H1 (cell line): Measurements from ENCODE around the gene GRIK2. TPM values are rescaled to one million over a fixed set of nuclear protein-coding genes. Genes with fewer than 3 reads are reported as not detected.

ENCODE experiments used
- CTCF ChIA-PET: fragments of 300-600 bp; sonication (Branson Sonifier 250); formaldehyde crosslinking; loops from one replicate; lab custom pipeline; 2021; ENCODE audit not compliant: partially characterized antibody; lab: Charles Lee
- POLR2A ChIA-PET: fragments of 300-600 bp; sonication (Branson Sonifier 250); formaldehyde crosslinking; loops from one replicate; lab custom pipeline; 2021; ENCODE audit warnings: inconsistent platforms; ENCODE audit not compliant: partially characterized antibody; lab: Charles Lee
- DNase-seq, 2 experiments: peaks; one replicate each; pipeline versions ENCODE4 v3.0.0 to v3.0.0-alpha.2; 2010 to 2022; ENCODE audit warnings: low spot score in 2 of 2, low read depth in 1 of 2, mixed read lengths in 1 of 2
- FAIRE-seq: peaks from 2 replicates; lab custom pipeline; 2011; peaks lifted over from hg19 to GRCh38; lab: Jason Lieb, UNC
- H2AFZ ChIP-seq: 2 replicates; pipeline ENCODE4 v1.8.1; 2012; ENCODE audit warnings: low read length, inconsistent platforms
- H2AK5ac ChIP-seq: 2 replicates; pipeline ENCODE4 v1.6.1; 2013; ENCODE audit warnings: low read depth, low read length
- H2BK120ac ChIP-seq: replicated peaks from 2 replicates; pipeline ENCODE3; 2013; ENCODE audit warnings: low read depth, low read length, inconsistent platforms
- H2BK12ac ChIP-seq: 2 replicates; pipeline ENCODE4 v1.6.1; 2013; ENCODE audit warnings: low read depth, low read length
- H2BK15ac ChIP-seq: 2 replicates; pipeline ENCODE4 v1.6.1; 2013; ENCODE audit warnings: low read length
- H2BK20ac ChIP-seq: 2 replicates; pipeline ENCODE4 v1.6.1; 2013; ENCODE audit warnings: low read length
- H2BK5ac ChIP-seq: 2 replicates; pipeline ENCODE4 v1.6.1; 2013; ENCODE audit warnings: low read depth, low read length
- H3K14ac ChIP-seq: 2 replicates; pipeline ENCODE4 v1.6.1; 2013; ENCODE audit warnings: inconsistent platforms; ENCODE audit not compliant: insufficient read length
- H3K18ac ChIP-seq: 2 replicates; pipeline ENCODE4 v1.6.1; 2013; ENCODE audit warnings: low read length; ENCODE audit errors: extremely low read depth
- H3K23ac ChIP-seq: 2 replicates; pipeline ENCODE4 v1.6.1; 2013; ENCODE audit warnings: inconsistent platforms; ENCODE audit not compliant: insufficient read length
- H3K23me2 ChIP-seq: 2 replicates; pipeline ENCODE4 v1.6.1; 2013; ENCODE audit warnings: low read depth, low read length
- H3K27ac ChIP-seq: 2 replicates; pipeline ENCODE4 v1.6.1; 2011; ENCODE audit warnings: low read depth, low read length, inconsistent platforms
- H3K27me3 ChIP-seq, 4 experiments: replicated peaks in 1 of 4; 1 replicate in 1 of 4; 2 replicates in 3 of 4; pipeline versions ENCODE4 v1.6.1 to v1.8.1; 2011 to 2013; ENCODE audit warnings: low read length in 3 of 4, mild to moderate bottlenecking in 3 of 4, inconsistent platforms in 2 of 4, mixed read lengths in 2 of 4, moderate library complexity in 1 of 4; ENCODE audit not compliant: control insufficient read depth in 3 of 4, insufficient read depth in 3 of 4; ENCODE audit errors: extremely low read depth in 1 of 4
- H3K36me3 ChIP-seq, 4 experiments: 2 replicates each; pipeline versions ENCODE4 v1.6.1 to v1.8.1; 2011 to 2013; ENCODE audit warnings: mild to moderate bottlenecking in 4 of 4, low read length in 3 of 4, moderate library complexity in 2 of 4, control low read depth in 1 of 4, inconsistent platforms in 1 of 4; ENCODE audit not compliant: insufficient read depth in 4 of 4, control insufficient read depth in 2 of 4
- H3K4ac ChIP-seq: replicated peaks from 2 replicates; pipeline ENCODE3; 2013; ENCODE audit warnings: low read length, low read depth, mixed read lengths, inconsistent platforms; ENCODE audit not compliant: insufficient read length
- H3K4me1 ChIP-seq, 4 experiments: replicated peaks in 1 of 4; 1 replicate in 1 of 4; 2 replicates in 3 of 4; pipeline versions ENCODE4 v1.6.1 to v1.8.1; 2011 to 2013; ENCODE audit warnings: low read length in 3 of 4, inconsistent platforms in 2 of 4, mixed read lengths in 1 of 4; ENCODE audit not compliant: insufficient read depth in 4 of 4, control insufficient read depth in 3 of 4
- H3K4me2 ChIP-seq, 2 experiments: 2 replicates each; pipeline versions ENCODE4 v1.6.1 to v1.8.1; 2011 to 2013; ENCODE audit warnings: low read depth in 2 of 2, low read length in 2 of 2, control low read depth in 1 of 2, inconsistent platforms in 1 of 2, mild to moderate bottlenecking in 1 of 2; ENCODE audit not compliant: insufficient read depth in 1 of 2
- H3K4me3 ChIP-seq, 4 experiments: fragments of 200-600, 300-600 bp in 1 of 4; sonication (generic), shearing (Covaris generic), sonication (Bioruptor Twin) in 1 of 4; 2 replicates each; pipeline versions ENCODE4 v1.5.1 to v1.8.1; 2011 to 2016; ENCODE audit warnings: low read length in 4 of 4, low read depth in 3 of 4, control low read depth in 2 of 4, inconsistent platforms in 2 of 4, mild to moderate bottlenecking in 2 of 4, mixed read lengths in 1 of 4, moderate library complexity in 1 of 4; ENCODE audit not compliant: insufficient read depth in 2 of 4; ENCODE audit errors: extremely low read depth in 1 of 4
- H3K56ac ChIP-seq: replicated peaks from 2 replicates; pipeline ENCODE3; 2013; ENCODE audit warnings: low read depth, mild to moderate bottlenecking, mixed read lengths, low read length, inconsistent platforms; ENCODE audit not compliant: insufficient read length
- H3K79me1 ChIP-seq: 2 replicates; pipeline ENCODE4 v1.6.1; 2013; ENCODE audit warnings: low read depth, low read length, control low read depth
- H3K79me2 ChIP-seq, 2 experiments: 2 replicates each; pipeline versions ENCODE4 v1.6.1 to v1.8.1; 2012 to 2013; ENCODE audit warnings: low read length in 2 of 2, mild to moderate bottlenecking in 2 of 2, inconsistent platforms in 1 of 2; ENCODE audit not compliant: insufficient read depth in 2 of 2, control insufficient read depth in 1 of 2
- H3K9ac ChIP-seq, 4 experiments: replicated peaks in 1 of 4; 1 replicate in 1 of 4; 2 replicates in 3 of 4; pipeline versions ENCODE4 v1.6.1 to v1.8.1; 2011 to 2013; ENCODE audit warnings: low read depth in 3 of 4, low read length in 3 of 4, control low read depth in 2 of 4, mild to moderate bottlenecking in 2 of 4, moderate library complexity in 2 of 4, inconsistent platforms in 1 of 4; ENCODE audit errors: extremely low read depth in 1 of 4
- H3K9me3 ChIP-seq, 2 experiments: 2 replicates each; pipeline versions ENCODE4 v1.6.1 to v1.8.1; 2012 to 2013; ENCODE audit warnings: mild to moderate bottlenecking in 2 of 2, moderate library complexity in 2 of 2, control low read depth in 1 of 2, inconsistent platforms in 1 of 2, low read depth in 1 of 2, low read length in 1 of 2, mixed read lengths in 1 of 2; ENCODE audit not compliant: insufficient read depth in 2 of 2
- H4K20me1 ChIP-seq, 2 experiments: replicated peaks in 1 of 2; 2 replicates each; pipeline versions ENCODE3 to v1.8.1; 2011 to 2013; ENCODE audit warnings: inconsistent platforms in 2 of 2, low read length in 2 of 2, mild to moderate bottlenecking in 1 of 2; ENCODE audit not compliant: insufficient read depth in 2 of 2, control insufficient read depth in 1 of 2
- H4K5ac ChIP-seq: 2 replicates; pipeline ENCODE4 v1.6.1; 2013; ENCODE audit warnings: low read length, low read depth, mixed read lengths, inconsistent platforms; ENCODE audit not compliant: insufficient read length
- H4K8ac ChIP-seq: 2 replicates; pipeline ENCODE4 v1.8.0; 2013; ENCODE audit warnings: mild to moderate bottlenecking, moderate library complexity, low read length, inconsistent platforms; ENCODE audit not compliant: insufficient read depth; ENCODE audit errors: extremely low read depth
- H4K91ac ChIP-seq: replicated peaks from 2 replicates; pipeline ENCODE3; 2013; ENCODE audit warnings: low read length, mixed read lengths, inconsistent platforms; ENCODE audit not compliant: insufficient read length
- ATF3 ChIP-seq: IDR thresholded peaks from 2 replicates; pipeline ENCODE4 v1.6.1; 2011; ENCODE audit warnings: low read depth, mild to moderate bottlenecking, low read length; ENCODE audit not compliant: insufficient read depth
- BACH1 ChIP-seq: IDR thresholded peaks from 2 replicates; pipeline ENCODE4 v1.6.1; 2012; ENCODE audit warnings: low read length, improper control_type of control experiment
- CBX5 ChIP-seq: fragments of 300-800, 300-1000 bp; sonication (generic); IDR thresholded peaks from 2 replicates; pipeline ENCODE4 v1.7.1; 2016; ENCODE audit warnings: antibody characterized with exemption, low read length, low read depth
- CREB1 ChIP-seq: IDR thresholded peaks from 2 replicates; pipeline ENCODE4 v1.6.1; 2012; ENCODE audit warnings: inconsistent platforms
- CTCF ChIP-seq, 3 experiments: IDR thresholded peaks; 1 replicate in 2 of 3; 2 replicates in 1 of 3; pipeline versions ENCODE4 v1.5.1 to v1.6.1; 2011; ENCODE audit warnings: low read length in 3 of 3, mild to moderate bottlenecking in 3 of 3, inconsistent platforms in 2 of 3, low read depth in 1 of 3, moderate library complexity in 1 of 3; ENCODE audit not compliant: insufficient read depth in 1 of 3; ENCODE audit errors: control extremely low read depth in 1 of 3
- EP300 ChIP-seq, 2 experiments: IDR thresholded peaks; 1 replicate in 1 of 2; 2 replicates in 1 of 2; pipeline ENCODE4 v1.6.1; 2011 to 2012; ENCODE audit warnings: low read depth in 2 of 2, low read length in 2 of 2, mild to moderate bottlenecking in 2 of 2, borderline replicate concordance in 1 of 2, inconsistent platforms in 1 of 2, moderate library complexity in 1 of 2
- JUND ChIP-seq: IDR thresholded peaks from 2 replicates; pipeline ENCODE4 v1.6.1; 2011; ENCODE audit warnings: mild to moderate bottlenecking, improper control_type of control experiment, low read length
- MAFK ChIP-seq: IDR thresholded peaks from 2 replicates; pipeline ENCODE4 v1.6.1; 2012; ENCODE audit warnings: low read depth, mild to moderate bottlenecking, improper control_type of control experiment, low read length
- RAD21 ChIP-seq, 2 experiments: IDR thresholded peaks in 1 of 2; conservative IDR thresholded peaks in 1 of 2; 2 replicates each; pipeline ENCODE4 v1.6.1; 2011; ENCODE audit warnings: low read depth in 2 of 2, low read length in 2 of 2, improper control_type of control experiment in 1 of 2, inconsistent platforms in 1 of 2, mild to moderate bottlenecking in 1 of 2, moderate library complexity in 1 of 2
- RBBP5 ChIP-seq: IDR thresholded peaks from 2 replicates; pipeline ENCODE4 v1.7.1; 2012; ENCODE audit warnings: low read depth, mild to moderate bottlenecking, inconsistent platforms, low read length, moderate library complexity, borderline replicate concordance
- SP1 ChIP-seq: IDR thresholded peaks from 2 replicates; pipeline ENCODE4 v1.6.1; 2011; ENCODE audit warnings: low read depth, low read length
- SUZ12 ChIP-seq: fragments of 200-600 bp; sonication (generic); IDR thresholded peaks from 2 replicates; pipeline ENCODE4 v1.6.1; 2012; ENCODE audit warnings: mild to moderate bottlenecking, inconsistent platforms, low read length, moderate library complexity, mixed read lengths
- WGBS, 2 experiments: shearing (Covaris generic) in 1 of 2; methylation state at CpG; one replicate each; pipeline versions ENCODE4 v1.1.6 to v1.1.7; 2013 to 2015; ENCODE audit warnings: low lambda C conversion rate in 2 of 2, mixed read lengths in 2 of 2, inconsistent platforms in 1 of 2, low coverage in 1 of 2, missing lambda C conversion rate in 1 of 2; ENCODE audit not compliant: insufficient replicate concordance in 2 of 2, insufficient coverage in 1 of 2, insufficient read length in 1 of 2; ENCODE audit errors: extremely low coverage in 1 of 2, missing lambda C conversion rate in 1 of 2; 5-methylcytosine and 5-hydroxymethylcytosine counted together
- polyA plus RNA-seq, 7 experiments: library from polyadenylated mRNA; depleted of rRNA in 3 of 7; stranded (reverse) in 5 of 7; unstranded in 2 of 7; fragments of >200 nt in 5 of 7; fragments of 200-250 nt in 2 of 7; gene quantifications; 1 replicate in 5 of 7; 2 replicates in 1 of 7; 4 replicates in 1 of 7; pipeline versions ENCODE4 v1.2.1 to v1.2.3, GENCODE V29; 2011 to 2013; ENCODE audit warnings: missing spikeins in 2 of 7, mixed read lengths in 2 of 7
- total RNA-seq: library from RNA; stranded (reverse); fragmentation: NEBNext Ultra II Directional; extraction: Animal tissue kit (Norgen Biotek cat#: 25700); gene quantifications from 2 replicates; pipeline ENCODE4 v1.2.1, GENCODE V29; 2021

The GRIK2 gene
- total and polyA plus RNA-seq, 2 of the 8 experiments (the other 6 are each of a cell fraction or from before 2014, with no cell fraction given): 1.8 to 2.2 TPM

GRCh38 chr6:101818051-101818450, 424.5 kb downstream of the GRIK2 start:
- H2BK5ac ChIP-seq: no peak overlapping the region
- no peak overlapping the region for H3K18ac ChIP-seq
- H3K27me3 ChIP-seq: no peaks in the 10 kb centered on the region
- POLR2A ChIA-PET: no interaction called here
- DNase-seq (no peak), FAIRE-seq (no peak)
- H2BK12ac ChIP-seq: no peak overlapping the region
- H3K56ac ChIP-seq: no peak overlapping the region
- no peak overlapping the region for H3K4me3 ChIP-seq
- H4K8ac ChIP-seq: no peak overlapping the region
- H3K9me3 ChIP-seq: no peaks in the 10 kb centered on the region
- H3K79me1 ChIP-seq: no peaks in the 10 kb centered on the region
- no peak overlapping the region for H2AFZ ChIP-seq
- no peaks in the 10 kb centered on the region for H3K79me2 ChIP-seq
- H2BK15ac ChIP-seq: no peak overlapping the region
- no peaks in the 10 kb centered on the region for H3K4me1 ChIP-seq
- no peaks in the 10 kb centered on the region for H4K20me1 ChIP-seq
- no peak overlapping the region for H3K4ac ChIP-seq
- no peak overlapping the region for H3K9ac ChIP-seq
- H3K4me2 ChIP-seq: no peak overlapping the region
- no peak overlapping the region for H3K23ac ChIP-seq
- no peak overlapping the region for H2BK20ac ChIP-seq
- CTCF ChIA-PET: no interaction called here
- H3K27ac ChIP-seq: no peak overlapping the region
- 82% methylated on average over 6 of the region's 6 CpGs; no CpG with 5 or more reads in 1 of the 2 experiments for WGBS, 2 experiments
- no peak overlapping the region for H3K14ac ChIP-seq
- H2AK5ac ChIP-seq: no peak overlapping the region
- H4K91ac ChIP-seq: no peak overlapping the region
- H4K5ac ChIP-seq: no peak overlapping the region
- H2BK120ac ChIP-seq: no peak overlapping the region
- H3K36me3 ChIP-seq: no peaks in the 10 kb centered on the region
- H3K23me2 ChIP-seq: no peaks in the 10 kb centered on the region
- TF ChIP-seq JUND: no peak
- TF ChIP-seq CREB1: no peak
- no peak for TF ChIP-seq RBBP5
- no peak for TF ChIP-seq BACH1
- no peak for TF ChIP-seq EP300 (IDR thresholded peaks at IDR 0.05; ENCODE audit: borderline replicate concordance in 1 of 2, low read depth in 2 of 2, low read length in 2 of 2)
- no peak for TF ChIP-seq SUZ12
- TF ChIP-seq RAD21 (IDR thresholded peaks at IDR 0.05 in 1 of 2, conservative IDR thresholded peaks at IDR 0.05 in 1 of 2; ENCODE audit: low read depth in 2 of 2, low read length in 2 of 2): no peak
- no peak for TF ChIP-seq SP1
- TF ChIP-seq CBX5: no peak
- TF ChIP-seq ATF3: no peak
- no peak for TF ChIP-seq CTCF (IDR thresholded peaks at IDR 0.05; ENCODE audit: control extremely low read depth in 1 of 3, insufficient read depth in 1 of 3, low read depth in 1 of 3, low read length in 3 of 3)
- TF ChIP-seq MAFK: no peak
